ENCODE measurements around the gene ADSL. TPM values are rescaled to one million over a fixed set of nuclear protein-coding genes. Genes with fewer than 3 reads are reported as not detected.

Gene ADSL
- total RNA-seq, 4 donors from 2014 or later = 26.7 to 49.0 (median 36.6) TPM

DNA sequence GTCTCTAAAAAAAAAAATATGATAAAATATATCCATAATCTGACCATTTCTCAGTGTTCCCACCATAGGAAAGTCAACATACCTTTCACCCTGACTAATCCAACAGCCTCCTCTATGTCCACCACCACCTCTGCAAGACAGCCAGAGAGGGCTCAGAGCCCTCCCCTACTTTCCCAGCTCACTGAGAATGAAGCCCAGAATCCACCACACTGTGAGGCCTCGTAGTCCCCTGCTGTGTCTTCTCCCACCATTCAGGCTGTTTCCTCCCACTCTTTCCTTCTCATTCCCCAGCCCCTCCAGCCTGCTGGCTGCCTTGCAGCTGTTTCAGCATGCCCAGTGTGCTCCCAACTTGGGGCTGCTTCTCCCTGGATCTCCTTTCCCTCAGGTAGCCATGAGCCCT, 51.1 kb downstream of the ADSL start:
- H3K4me3 ChIP-seq (ENCODE audit: low read depth, poor library complexity, severe bottlenecking) = no peak overlapping the region
- WGBS, 2 donors = 60 to 62% methylated on average over 1 of the region's 1 CpG
- TF ChIP-seq, protein P1, sequence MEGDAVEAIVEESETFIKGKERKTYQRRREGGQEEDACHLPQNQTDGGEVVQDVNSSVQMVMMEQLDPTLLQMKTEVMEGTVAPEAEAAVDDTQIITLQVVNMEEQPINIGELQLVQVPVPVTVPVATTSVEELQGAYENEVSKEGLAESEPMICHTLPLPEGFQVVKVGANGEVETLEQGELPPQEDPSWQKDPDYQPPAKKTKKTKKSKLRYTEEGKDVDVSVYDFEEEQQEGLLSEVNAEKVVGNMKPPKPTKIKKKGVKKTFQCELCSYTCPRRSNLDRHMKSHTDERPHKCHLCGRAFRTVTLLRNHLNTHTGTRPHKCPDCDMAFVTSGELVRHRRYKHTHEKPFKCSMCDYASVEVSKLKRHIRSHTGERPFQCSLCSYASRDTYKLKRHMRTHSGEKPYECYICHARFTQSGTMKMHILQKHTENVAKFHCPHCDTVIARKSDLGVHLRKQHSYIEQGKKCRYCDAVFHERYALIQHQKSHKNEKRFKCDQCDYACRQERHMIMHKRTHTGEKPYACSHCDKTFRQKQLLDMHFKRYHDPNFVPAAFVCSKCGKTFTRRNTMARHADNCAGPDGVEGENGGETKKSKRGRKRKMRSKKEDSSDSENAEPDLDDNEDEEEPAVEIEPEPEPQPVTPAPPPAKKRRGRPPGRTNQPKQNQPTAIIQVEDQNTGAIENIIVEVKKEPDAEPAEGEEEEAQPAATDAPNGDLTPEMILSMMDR (IDR thresholded peaks at IDR 0.05) = no peak
- no peak for TF ChIP-seq POLR2A (IDR thresholded peaks at IDR 0.05)
- intact Hi-C loops (cut with DNase I; ENCODE audit: low total_unique reads) = no loop called here
- peak in 1 of 2 donors; percentile 61 for DNase-seq (ENCODE audit: low spot score in 2 of 2)

DNA sequence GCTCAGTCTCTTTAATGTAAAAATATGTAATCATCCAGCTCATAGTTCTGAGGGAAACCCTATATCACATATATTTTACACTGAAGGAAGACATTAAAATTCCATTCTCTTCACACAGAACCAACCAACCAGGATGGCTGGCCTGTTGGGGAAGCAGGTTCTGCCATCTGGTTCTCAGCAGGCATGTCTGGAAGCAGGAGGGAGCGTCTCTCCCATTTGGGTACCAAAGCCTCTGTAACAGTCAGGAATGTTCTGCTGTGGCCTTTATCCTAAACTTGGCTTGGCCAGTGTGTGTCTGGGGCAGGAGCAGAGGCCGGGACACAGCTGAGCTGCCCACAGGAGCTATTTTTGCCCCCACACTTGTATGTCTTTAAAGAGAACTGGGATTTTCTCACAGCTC, 53.3 kb downstream of the ADSL start:
- 66 to 79% methylated on average over 2 of the region's 2 CpGs for WGBS, 2 donors
- no peak for DNase-seq (ENCODE audit: low spot score in 2 of 2)
- no peak overlapping the region for H3K4me3 ChIP-seq (ENCODE audit: low read depth, poor library complexity, severe bottlenecking)
- intact Hi-C loops (cut with DNase I; ENCODE audit: low total_unique reads) = no loop called here
- TF ChIP-seq, protein P1 (IDR thresholded peaks at IDR 0.05) = no peak
- TF ChIP-seq POLR2A (IDR thresholded peaks at IDR 0.05) = no peak

DNA sequence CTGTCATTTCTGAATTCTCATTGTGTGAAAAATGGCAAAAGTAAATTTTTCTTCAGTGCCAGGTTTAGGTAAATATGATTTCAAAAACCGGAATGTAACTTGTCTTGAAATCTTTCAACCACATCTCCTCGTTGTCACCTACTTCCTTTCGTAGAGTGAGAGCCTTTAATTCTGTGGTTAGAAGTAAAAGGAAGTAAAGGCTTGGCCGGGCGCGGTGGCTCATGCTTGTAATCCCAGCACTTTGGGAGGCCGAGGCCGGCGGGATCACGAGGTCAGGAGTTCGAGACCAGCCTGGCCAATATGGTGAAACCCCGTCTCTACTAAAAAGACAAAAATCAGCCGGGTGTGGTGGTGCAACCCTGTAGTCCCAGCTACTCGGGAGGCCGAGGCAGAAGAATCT, 53.9 kb downstream of the ADSL start:
- H3K4me3 ChIP-seq (ENCODE audit: low read depth, poor library complexity, severe bottlenecking) = no peak overlapping the region
- 83 to 90% methylated on average over 15 of the region's 15 CpGs for WGBS, 2 donors
- TF ChIP-seq, protein P1 (IDR thresholded peaks at IDR 0.05) = no peak
- no peak for TF ChIP-seq POLR2A (IDR thresholded peaks at IDR 0.05)
- intact Hi-C loops (cut with DNase I; ENCODE audit: low total_unique reads) = no loop called here
- peak in 1 of 2 donors; percentile 87 for DNase-seq (ENCODE audit: low spot score in 2 of 2)

DNA sequence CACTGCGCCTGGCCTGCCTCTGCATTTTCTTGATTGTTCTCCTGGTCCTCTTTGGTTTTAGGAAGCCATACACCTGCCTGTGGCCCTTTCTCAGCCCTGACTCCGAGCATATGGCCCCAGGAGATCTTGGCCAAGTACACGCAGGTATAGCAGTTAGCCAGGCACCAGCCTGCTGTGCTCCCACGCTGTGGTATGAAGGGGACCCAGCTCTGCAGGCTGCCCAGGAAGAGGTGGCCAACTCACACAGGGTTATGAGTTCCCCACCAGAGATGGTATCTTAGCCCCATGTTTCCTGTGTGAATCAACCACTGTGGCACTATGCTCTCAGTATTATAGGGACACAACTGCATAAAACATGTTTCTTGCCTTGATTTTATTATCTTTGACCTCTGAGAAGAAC, 55.2 kb downstream of the ADSL start:
- 92 to 94% methylated on average over 4 of the region's 4 CpGs for WGBS, 2 donors
- intact Hi-C loops (cut with DNase I; ENCODE audit: low total_unique reads) = no loop called here
- H3K4me3 ChIP-seq (ENCODE audit: low read depth, poor library complexity, severe bottlenecking) = no peak overlapping the region
- TF ChIP-seq, protein P1 (IDR thresholded peaks at IDR 0.05) = no peak
- no peak for TF ChIP-seq POLR2A (IDR thresholded peaks at IDR 0.05)
- peak in 1 of 2 donors; percentile 46 for DNase-seq (ENCODE audit: low spot score in 2 of 2)

DNA sequence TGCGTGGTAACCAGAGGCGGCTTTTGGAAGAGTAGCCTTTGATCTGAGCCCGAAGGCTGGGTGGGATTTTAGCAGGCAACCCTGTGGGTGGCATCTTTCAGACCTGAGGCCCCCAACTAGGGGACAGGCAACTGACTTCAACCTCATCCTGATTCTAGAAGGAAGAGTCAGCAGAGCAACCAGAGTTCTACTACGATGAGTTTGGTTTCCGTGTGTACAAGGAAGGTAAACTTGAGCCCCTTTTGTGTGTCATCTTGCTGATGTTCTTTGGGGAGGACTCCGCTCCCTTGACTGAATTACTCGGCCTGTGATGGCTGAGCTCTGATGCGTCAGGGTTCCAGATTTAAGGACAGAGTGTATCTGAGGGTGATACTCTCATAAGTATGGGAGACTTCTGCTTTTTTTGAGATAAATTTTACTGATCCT, 55.7 kb downstream of the ADSL start:
- 91 to 93% methylated on average over 8 of the region's 8 CpGs for WGBS, 2 donors
- TF ChIP-seq, protein P1 (IDR thresholded peaks at IDR 0.05) = no peak
- TF ChIP-seq POLR2A (IDR thresholded peaks at IDR 0.05) = no peak
- peak in 1 of 2 donors; percentile 21 for DNase-seq (ENCODE audit: low spot score in 2 of 2)
- H3K4me3 ChIP-seq (ENCODE audit: low read depth, poor library complexity, severe bottlenecking) = no peak overlapping the region
- intact Hi-C loops (cut with DNase I; ENCODE audit: low total_unique reads) = no loop called here

DNA sequence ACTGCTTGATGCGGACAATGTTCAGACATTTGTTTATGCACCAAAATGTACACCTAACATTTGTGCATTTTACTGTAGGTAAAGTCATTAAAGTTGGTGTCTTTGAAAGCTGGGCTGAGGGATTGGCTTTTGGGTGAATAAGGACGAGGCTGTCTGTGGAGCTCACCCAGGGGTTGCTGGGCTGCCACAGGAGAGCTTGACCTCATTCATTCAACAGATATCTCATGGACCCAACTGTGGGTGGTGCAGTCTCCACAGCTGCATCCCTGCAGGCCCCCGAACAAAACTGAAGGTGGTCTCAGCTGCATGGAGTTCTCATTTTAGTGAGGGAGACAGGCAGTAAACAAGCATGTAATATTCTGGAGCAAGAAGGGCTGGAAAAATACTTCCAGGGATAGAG, 56.8 kb downstream of the ADSL start:
- DNase-seq (ENCODE audit: low spot score in 2 of 2) = peak in 1 of 2 donors; percentile 36
- no peak for TF ChIP-seq POLR2A (IDR thresholded peaks at IDR 0.05)
- TF ChIP-seq, protein P1 (IDR thresholded peaks at IDR 0.05) = no peak
- WGBS, 2 donors = 92% methylated on average over 3 of the region's 3 CpGs
- H3K4me3 ChIP-seq (ENCODE audit: low read depth, poor library complexity, severe bottlenecking) = no peak overlapping the region
- intact Hi-C loops (cut with DNase I; ENCODE audit: low total_unique reads) = no loop called here

All from lower leg skin (tissue), 4 donors.